HS-5 (cell line): ENCODE results near the gene MSRB1.
A peak's percentile ranks its signal among the peaks of the same experiment; 100 is the strongest.
"Not testable (repeated sequence)": the region's sequence is repeated elsewhere in the genome, so short reads cannot be mapped to it uniquely, and the experiment has no call there.

Source experiments
- DNase-seq: peaks from one replicate; pipeline ENCODE4 v3.0.0-alpha.2; 2012; ENCODE audit warnings: low read depth

MSRB1 gene

DNA sequence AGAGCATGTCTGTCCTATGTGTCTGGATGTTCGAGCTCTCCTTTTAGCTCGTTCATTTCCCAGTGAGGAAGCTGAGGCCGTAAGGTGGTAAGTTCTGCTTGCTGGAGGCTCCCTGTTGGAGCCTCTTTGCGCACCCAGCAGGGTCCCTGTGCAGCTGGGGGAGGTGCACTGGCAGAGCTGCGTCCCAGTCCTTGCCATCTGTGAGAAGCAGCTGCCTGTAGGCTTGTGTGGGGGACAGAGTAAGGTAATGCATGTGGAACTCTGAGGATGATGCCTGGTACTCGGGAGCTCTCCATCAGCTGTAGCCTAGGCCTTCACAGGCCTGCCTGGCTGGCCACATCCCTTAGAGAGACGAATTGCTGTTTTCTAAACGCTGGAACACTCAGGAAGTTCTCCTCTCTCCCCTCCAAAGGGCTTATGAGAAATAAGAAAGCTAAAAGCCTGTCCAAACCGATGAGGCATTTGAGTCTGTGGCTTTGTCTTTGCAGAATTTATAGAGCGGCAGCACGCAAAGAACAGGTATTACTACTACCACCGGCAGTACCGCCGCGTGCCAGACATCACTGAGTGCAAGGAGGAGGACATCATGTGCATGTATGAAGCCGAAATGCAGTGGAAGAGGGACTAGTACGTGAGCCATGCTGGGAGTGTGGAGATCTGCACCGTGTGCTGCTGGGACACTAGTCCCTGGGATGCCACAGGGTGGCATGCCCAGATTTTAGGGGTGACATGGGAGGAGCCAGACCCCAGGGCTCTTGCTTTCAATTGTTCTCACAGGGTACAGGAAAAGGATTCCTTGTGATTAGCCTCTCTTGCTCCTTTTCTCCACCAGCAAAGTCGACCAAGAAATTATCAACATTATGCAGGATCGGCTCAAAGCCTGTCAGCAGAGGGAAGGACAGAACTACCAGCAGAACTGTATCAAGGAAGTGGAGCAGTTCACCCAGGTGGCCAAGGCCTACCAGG, 17.9 kb upstream of the MSRB1 start:
- peak; percentile 46 for DNase-seq

DNA sequence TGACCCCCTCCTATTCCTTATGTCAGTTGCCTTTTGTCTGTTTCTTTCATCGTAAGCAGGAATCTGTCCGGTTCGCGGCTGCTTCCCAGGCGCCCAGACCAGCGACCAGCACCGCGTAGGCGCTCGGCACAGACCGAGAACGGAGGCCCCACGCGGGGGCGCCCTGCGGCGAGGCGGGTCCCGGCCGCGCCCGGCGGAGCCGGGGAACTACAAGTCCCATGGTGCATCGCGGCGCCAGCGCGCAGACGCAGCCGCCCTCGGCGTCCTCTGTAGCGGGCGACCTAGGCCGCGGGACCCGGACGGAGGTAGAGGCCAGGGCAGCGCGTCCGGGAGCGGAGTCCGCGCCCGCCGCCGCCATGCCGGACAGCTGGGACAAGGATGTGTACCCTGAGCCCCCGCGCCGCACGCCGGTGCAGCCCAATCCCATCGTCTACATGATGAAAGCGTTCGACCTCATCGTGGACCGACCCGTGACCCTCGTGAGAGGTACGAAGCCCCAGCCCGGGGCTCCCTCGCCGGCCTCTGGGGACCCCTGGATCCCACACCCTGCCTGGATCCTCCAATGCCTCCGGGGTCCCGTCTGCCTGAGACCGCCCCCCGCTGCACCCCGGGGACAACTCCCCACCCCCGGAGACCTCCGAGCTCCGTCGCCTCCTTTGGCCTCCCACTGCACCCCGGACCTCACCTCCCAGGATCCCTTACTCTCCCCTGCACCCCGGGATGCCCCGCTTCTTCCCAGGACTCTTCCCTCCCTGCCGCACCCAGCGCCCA, 16.5 kb upstream of the MSRB1 start, which contains the start of gene NDUFB10:
NDUFB10 (plus strand) TSS at position 270 of the 771 bp plus-strand sequence; CDS start at position 357, 87 bp downstream.
- DNase-seq: peak; percentile 43

- no peak for DNase-seq
Observed at GRCh38 chr16:1958715-1959268, 15.8 kb upstream of the MSRB1 start.

DNA sequence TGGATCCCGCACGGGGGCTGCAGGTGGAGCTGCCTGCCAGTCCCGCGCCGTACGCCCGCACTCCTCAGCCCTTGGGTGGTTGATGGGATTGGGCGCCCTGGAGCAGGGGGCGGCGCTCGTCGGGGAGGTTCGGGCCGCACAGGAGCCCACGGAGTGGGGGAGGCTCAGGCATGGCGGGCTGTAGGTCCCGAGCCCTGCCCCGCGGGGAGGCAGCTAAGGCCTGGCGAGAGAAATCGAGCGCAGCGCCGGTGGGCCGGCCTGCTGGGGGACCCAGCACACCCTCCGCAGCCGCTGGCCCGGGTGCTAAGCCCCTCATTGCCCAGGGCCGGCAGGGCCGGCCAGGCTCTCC, 15.1 kb upstream of the MSRB1 start:
- not testable (repeated sequence) for DNase-seq

DNA sequence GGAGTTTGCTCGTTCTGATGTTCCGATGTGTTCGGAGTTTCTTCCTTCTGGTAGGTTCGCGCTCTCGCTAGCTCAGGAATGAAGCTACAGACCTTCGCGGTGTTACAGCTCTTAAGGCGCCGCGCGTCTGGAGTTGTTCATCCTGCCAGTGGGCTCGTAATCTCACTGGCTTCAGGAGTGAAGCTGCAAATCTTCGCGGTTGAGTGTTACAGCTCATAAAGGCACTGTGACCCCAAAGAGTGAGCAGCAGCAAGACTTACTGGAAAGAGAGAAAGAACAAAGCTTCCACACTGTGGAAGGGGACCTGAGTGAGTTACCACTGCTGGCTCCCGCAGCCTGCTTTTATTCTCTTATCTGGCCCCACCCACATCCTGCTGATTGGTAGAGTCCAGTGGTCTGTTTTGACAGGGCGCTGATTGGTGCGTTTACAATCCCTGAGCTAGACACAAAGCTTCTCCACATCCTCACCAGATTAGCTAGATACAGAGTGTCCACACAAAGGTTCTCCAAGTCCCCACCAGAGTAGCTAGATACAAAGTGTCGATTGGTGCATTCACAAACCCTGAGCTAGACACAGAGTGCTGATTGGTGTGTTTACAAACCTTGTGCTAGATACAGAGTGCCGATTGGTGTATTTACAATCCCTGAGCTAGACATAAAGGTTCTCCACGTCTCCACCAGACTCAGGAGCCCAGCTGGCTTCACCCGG, 14.6 kb upstream of the MSRB1 start:
- DNase-seq: not testable (repeated sequence)

GRCh38 chr16:1953734-1954133, 10.7 kb upstream of the MSRB1 start:
- DNase-seq: no peak

DNA sequence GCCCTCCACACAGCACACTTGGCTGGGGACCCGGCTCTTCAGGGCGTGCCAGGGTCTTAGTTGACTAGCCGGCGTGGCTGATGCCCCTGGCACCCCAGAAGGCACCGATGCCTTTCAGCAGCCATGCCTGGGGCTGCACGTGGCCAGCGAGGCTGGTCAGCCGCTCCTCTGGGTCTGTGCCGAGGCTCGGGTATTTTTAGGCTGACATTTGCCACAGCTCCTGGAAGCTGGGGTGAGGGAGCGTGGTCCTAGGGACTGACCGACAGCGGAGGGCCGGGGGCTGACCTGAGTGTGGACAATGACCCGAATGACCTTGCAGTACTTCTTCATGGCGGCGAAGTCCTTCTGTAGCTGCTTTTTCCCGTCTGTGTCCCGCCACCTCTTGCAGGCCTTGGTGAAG, 7.6 kb upstream of the MSRB1 start:
- no peak for DNase-seq

- DNase-seq: no peak
Observed at GRCh38 chr16:1950047-1950446, 7.0 kb upstream of the MSRB1 start.

- DNase-seq: no peak
Observed at GRCh38 chr16:1949507-1949906, 6.5 kb upstream of the MSRB1 start.

DNA sequence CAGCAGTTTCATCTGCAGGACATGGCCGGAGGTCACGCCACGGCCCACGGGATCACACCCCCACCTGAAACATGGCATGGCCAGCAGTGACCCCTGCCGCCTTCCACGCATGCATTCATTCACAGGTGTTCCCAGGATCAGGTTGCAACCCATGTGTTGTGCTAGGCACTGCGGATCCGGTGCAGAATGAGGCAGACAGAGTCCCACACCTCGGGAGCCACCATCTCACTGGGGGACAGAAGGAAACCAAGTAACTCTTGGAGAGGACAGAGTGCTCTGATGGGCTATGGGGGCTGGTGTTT, 4.3 kb upstream of the MSRB1 start:
- no peak for DNase-seq

DNA sequence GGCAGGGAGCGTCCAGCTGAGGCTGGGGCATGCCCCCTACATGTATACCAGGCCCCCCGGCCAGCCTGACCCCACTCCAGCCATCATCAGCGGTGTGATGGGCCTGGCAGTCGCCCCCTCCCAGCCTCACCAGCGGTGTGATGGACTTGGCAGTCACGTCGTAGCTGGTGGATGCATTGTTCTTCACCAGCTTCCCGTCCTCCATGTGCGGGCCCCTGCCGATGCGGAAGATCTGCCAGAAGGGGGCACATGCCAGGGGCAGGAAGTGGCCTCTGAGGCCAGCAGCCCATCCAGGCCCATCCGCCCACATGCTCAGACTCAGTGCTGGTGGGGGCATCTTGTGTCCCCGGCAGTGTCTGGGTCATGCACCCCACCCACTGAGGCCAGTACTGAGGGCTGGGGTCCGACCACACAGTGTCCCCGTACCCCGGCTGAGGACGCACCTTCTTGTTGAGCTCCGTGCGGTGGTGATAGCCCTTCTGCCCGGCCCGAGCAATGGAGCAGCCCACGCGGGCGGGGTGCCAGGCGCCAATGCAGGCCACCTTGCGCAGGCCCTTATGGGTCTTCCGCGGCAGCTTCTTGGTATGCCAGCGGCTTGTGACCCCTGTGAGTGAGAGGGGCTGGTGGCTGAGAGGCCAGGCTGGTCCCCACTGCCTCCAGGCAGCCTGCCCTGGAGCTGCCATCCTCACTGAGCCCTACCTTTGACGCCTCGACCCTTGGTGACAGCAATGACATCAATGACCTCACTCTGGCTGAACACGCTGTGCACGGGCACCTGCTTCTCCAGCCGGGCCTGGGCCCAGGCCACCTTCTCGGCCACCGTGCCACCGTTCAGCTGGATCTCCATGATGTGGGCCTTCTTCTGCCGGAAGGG, 3.7 kb upstream of the MSRB1 start:
- DNase-seq: no peak

DNA sequence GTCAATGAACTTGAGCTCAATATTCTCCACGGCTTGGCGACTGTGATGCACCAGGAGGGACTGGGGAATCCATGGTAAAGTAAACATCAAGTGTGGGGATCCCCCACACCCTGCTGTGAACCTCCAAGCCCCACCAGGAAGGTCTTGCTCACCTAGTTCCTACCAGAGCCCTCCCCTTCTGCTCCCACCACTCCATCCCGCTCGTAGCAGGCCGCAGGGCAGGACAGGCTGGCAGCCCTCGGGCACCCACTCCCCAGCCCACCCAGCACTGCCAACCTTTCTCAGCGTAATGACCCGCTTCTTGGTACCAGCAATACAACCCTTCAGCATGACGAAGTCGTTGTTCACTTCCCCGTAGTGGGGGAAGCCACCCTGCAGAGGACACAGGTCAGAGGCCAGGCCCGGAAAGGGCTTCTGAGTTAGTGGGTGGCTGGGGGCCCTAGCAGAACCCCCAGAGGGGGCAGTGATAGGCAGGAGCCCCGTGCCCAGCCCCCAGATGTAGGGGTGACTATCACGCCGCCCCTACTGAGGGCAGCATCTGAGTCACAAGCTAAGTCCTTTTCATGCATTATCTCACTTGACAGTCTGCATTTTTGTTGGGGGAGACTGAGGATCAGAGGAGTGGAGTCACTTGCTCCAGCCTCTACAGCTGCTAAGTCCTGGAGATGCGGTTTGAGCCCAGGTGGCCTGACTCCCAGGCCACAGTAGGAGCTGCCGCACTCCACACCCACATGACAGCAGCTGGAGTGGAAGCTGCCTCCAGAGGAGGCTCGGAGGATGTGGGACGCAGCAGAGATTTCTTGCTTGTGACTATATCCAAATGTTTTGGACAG, 2.8 kb upstream of the MSRB1 start:
- no peak for DNase-seq

DNA sequence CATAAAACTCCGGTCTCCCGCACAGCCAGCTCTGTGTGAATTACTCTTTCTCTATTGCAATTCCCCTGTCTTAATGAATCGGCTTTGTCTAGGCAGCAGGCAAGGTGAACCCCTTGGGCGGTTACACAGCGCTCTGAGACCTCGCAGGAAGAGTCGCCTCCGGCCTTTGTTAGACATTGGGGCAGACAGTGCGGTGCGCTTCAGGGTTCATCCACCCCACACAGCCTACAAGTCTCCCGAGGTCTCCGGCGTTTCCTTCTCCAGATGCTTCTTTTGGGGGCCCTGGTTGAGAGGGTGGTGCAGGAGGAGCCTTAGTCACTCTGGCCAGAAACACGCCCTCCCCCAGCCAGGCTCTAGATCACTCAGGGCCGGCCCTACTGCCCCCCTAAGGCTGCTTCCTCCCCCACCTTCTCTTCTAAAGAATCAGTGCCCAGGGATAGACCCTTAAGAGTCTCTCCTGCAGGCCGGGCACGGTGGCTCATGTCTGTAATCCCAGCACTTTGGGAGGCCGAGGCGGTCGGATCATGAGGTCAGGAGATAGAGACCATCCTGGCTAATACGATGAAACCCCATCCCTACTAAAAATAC, 1.7 kb upstream of the MSRB1 start:
- DNase-seq: no peak

GRCh38 chr16:1942047-1942809, 771 bp downstream of the MSRB1 start:
- no peak for DNase-seq

DNA sequence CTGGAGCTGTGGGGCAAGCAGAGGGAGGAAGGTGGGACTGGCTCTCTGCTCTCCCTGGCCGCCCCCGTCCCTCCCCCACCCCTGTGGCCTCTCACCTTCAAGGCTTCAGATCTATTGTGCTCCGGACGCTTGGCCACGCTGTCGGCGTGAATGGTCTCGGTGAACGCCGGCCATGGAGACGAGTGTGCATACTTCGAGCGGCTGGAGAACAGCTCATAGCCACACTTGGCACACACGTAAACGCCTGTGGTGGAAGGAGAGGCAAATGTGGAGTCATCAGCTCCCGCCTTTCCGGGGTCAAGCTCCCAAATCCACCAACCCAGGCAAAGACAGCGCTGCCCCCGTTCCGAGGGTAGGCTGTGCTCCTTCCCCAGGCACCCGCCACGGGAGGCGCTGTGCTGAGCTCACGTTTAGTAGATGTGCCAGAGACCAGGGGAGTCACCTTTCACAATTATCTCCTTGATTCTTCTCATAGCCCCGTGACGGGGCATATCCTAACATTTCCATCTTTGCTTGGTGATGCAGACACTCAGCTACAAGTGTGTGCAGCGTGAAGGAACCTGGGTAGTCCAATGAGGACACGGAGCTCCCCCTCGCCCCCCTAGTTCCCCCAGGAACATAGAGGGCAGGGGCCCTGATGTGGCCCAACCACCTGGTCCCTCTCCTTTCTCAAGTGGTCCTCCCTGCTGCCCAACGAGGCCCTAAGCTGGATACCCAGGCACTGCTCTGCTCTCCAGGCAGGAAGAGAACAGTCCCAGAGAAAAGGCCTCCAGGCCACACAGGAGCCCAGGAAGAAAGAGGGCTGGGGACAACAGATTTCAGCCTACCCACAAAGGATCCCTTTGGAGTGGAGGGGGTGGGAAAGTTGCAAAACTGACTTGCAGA, 1.6 kb downstream of the MSRB1 start:
- no peak for DNase-seq

GRCh38 chr16:1940273-1941161, 2.5 kb downstream of the MSRB1 start:
- DNase-seq: no peak

- not testable (repeated sequence) for DNase-seq
Observed at GRCh38 chr16:1939833-1940232, 3.2 kb downstream of the MSRB1 start.
